ENCODE data around the gene CLSTN2.

Gene CLSTN2

DNA sequence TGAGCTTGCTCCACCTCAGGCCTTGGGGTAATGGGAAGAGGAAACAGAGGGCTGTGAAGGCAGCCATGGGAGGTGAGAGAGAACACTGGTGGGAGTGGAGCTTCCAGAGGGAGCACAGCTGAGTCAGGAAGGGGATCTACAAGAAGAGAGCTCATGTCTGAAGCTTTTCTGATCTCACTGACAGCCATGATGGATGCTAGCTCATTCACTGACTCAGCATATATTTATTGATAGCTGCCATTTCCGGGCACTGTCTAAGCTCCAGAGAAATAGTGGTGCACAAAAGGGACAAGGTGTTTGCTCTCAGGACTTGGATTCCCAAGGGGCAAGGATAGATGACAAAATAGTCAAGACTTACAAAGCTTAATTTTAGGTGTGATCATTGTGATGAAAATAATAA lies 218.8 kb downstream of the CLSTN2 start:
- no peak for DNase-seq

DNA sequence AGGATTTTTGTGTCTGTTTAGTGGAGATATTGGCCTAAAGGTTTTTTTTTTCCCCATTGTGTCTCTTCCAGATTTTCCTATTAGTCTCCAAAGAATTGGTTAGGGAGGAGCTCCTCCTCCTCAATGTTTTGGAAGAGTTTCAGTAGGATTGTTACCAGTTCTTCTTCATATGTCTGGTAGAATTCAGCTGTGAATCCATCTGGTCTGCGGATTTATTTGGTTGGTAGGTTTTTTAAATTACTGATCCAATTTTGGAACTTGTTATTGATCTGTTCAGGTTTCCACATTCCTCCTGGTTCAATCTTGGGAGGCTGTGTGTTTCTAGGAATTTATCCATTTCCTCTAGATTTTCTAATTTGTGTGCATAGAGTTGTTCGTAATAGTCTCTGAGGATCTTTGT lies 222.2 kb downstream of the CLSTN2 start:
- no peak for DNase-seq

DNA sequence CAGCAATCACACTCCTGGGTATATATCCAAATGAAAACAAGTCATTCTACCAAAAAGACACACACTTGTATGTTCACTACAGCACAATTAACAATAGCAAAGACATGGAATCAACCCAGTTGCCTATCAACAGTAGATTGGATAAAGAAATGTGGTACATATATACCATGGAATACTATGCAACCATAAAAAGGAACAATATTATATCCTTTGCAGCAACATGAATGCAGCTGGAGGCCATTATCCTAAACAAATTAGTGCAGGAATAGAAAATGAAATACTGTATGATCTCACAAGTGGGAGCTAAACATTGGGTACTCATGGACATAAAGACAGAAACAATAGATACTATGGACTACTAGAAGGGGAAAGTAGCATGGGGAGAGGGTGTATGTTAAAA lies 224.7 kb downstream of the CLSTN2 start:
- DNase-seq: no peak

DNA sequence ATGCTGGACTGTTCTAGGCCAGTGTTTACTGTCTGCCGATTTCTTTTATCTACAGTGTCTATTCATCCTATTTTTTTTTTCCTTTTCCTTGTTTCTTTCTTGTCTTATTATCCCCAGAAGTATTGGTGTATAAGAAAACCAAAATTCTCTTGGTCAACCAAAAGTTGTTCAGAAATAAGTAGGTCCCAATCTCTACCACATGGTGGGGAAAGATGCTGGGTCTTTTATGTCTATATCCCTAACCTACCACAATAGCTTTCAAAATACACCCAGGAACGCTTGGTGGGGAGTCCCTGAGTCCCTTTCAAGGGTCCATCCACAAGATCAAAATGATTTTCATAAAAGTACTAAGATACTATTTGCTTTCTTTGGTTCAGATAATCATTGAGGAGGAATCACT lies 225.6 kb downstream of the CLSTN2 start:
- no peak for DNase-seq

DNA sequence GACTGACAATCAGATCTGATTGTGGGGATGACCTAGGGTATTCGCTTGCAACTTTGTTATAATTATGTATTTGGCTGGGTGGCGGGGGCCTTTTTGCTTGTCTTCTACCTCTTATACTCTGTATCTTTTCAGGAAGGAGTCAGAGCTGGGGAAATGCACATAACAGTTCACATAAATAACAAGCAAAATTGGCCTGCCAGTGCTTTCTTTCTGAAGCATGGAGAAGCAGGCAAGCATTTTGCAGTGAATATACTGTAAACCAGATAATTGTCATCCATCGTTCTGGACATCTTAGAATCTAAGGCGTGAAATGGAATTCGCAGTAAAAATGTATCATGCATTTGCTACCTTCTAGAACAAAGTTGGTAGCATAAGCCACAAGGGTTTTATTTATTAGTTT lies 227.6 kb downstream of the CLSTN2 start:
- no peak for DNase-seq

DNA sequence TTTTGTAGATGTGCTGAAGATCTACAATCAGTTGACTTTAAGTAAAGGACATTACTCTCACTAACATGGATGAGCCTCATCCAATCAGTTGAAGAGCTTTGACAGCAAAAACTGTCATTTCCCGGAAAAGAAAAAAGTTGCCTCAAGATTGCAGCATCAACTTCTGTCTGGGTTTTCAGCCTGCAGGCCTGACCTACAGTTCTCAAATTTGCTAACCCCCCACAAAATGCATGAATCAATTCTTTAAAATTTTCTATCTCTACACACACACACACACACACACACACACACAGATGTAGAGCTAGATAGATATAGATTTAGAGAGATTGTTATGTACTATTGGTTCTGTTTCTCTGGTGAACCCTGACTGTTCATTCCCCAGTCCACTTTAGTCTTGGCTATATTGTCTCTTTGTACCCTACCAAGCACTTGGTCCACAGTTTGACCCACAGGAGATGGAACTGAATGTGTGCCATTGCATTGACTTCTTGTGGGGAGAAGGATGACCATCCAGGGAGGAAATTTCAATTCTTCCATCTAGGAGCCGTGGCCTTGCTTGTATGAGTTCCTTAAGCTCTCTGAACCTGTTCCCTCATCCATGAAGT lies 228.3 kb downstream of the CLSTN2 start:
- no peak for DNase-seq

DNA sequence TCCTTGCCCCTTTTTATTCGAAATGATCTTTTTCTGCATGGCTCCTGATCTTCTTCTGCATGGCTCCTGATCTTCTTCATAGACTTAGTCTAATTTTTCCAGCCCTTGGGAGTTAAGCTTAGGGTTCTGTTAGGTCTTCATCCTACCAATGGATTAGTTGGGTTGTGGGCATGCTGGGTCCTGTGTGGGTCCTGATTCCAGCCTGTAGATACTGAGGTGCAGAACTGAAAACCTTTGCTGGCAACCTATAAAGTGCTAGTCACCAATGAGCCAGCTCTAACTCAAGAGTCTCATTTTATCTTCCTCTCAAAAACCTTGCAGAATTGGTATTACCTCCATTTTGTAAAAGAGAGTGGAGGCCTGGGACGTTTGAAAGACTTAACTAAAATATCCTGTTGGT lies 229.2 kb downstream of the CLSTN2 start:
- DNase-seq: no peak

DNA sequence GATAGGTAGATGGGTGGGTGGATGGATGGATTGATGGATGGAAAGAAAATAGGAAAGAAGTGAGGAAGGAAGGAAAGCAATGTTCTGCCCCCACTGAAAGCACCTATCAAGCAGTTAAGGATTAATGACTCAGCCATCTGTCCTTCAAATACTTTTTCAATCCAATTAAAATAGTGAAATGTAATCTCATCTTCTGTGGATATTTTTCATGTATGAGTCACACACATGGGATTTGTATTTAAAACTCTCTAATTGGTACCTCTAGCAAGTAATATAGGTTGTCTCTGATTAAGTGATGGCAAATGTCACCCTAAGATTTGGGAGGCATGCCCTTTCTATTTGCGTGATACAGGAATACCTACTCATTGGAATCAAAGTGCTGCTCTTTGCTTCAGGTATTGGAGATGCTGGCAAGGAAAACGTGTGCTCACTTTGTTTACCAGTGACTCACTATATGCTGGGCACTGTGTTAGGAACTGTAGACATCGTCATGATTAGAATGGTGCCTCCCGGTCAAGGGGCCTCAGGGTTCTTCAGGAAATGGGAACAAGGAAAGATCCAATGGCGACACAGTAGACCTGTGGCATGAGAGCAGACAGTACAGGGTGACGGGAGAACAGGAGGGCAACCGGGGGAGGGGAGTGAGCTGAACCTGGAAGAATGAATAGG lies 230.1 kb downstream of the CLSTN2 start:
- no peak for DNase-seq

DNA sequence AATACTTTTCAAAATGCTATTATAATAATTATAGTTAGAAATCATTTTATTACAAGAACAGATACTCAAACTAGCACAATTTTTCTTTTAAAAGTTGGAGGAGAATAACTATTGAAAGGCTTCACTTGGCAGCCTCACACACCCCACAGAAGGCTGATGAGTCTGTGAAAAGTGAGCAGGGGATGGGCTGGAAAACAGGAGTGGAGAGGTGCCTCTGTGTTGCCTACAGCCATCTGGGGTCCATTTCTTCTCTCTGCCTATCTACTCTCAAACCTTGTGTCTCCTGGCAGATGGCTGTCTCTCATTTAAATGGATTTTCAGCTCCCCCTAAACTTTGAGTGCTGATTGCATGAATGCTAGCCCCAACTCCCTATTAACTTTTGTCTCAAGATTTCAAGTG lies 230.8 kb downstream of the CLSTN2 start:
- no peak for DNase-seq

DNA sequence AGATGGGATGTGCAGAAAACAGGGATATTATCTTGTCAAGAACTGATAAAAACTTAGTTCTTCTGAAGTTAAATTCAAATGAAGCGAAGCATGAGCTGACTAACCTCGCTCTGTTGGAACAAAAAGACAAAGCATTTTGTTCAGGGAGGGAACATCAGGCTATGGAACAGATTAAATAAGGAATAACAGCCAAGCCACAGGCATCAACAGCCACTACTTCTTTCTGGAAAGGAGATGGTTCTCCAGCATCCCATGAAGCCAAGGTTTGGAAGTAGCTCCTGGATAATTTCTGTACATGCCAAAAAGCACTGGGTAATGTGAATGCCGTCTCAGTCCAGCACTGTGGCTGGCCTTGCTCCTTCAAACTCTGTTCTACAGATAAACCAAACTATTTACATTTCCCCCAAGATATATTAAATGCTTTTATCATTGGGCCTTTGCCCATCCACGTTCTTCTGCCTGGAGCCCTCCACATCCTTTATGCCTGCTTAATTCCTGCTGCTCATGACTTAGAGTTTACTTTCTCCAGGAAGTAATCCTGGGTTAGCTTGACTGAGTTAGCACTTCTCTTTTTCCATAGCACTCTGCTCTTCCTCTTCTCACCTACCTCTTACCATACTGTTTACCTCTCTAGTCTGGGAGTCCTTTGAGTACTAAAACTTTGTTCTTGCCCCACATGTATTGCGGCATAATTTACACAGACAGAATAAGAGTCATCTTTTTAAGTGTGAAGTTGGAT lies 232.0 kb downstream of the CLSTN2 start:
- no peak for DNase-seq

DNA sequence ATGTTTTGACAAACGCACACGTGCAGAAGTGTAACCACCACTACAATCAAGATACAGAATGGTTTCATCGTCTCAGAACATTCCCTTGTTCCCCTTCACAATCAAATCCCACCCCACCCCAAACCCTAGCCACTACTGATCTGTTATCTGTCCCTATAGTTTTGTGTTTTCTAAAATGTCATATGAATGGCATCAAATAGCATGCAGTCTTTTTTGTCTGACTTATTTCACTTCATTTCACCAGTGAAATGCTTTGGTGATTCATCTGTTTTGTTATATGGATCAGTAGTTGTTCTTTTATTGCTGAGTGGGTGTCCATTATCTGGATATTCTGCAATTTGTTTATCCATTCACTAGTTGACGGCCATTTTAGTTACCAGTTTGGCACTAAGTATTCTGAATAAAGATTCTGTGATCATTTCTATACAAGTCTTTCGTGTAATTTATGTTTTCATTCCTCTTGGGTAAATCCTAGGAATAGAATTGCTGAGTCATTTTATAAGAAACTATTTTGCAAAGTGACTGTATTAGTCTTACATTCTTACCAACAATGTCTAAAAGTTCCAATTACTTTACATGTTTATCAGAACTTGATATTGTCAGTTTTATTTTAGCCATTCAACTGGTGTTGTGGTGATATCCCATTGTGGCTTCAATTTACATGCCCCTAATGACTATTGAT lies 232.8 kb downstream of the CLSTN2 start:
- no peak for DNase-seq

DNA sequence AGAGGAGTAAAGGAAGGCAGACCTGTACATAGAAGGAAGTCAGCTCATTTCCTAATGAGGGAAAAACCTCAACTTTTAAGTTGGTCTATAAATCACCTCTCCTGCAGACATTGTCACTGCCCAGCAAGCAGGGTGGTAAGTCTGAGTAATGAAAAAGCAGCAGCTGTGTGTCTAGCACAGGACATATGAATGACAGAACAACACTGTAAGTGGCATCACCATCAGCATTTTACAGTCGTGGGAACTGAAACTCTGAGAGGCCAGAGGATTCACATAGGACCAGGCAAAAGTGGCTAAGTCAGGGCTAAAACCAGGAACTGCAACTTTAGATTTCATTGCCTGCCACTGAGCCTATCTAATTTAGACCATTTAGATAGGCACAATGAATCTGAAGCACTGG lies 235.6 kb downstream of the CLSTN2 start:
- DNase-seq: no peak

DNA sequence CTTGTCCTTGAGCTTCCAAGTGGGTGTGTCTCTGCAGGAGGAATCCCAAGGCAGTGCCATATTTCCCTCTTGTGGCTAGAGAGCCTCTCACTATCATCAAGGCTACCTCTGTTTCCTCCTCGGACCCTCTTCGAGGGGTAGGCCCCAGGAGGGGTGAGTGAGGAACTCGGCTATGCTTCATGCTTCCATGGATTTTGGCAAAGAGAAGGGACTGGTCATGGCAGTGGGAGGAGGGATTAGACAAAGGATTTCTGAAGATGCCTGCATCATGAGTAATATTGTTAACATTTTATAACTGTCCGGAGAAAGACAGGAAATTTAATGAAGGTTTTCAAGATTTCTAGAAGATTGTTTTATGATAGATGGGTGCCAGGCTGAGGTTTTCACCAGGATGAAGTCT lies 241.5 kb downstream of the CLSTN2 start:
- no peak for DNase-seq

DNA sequence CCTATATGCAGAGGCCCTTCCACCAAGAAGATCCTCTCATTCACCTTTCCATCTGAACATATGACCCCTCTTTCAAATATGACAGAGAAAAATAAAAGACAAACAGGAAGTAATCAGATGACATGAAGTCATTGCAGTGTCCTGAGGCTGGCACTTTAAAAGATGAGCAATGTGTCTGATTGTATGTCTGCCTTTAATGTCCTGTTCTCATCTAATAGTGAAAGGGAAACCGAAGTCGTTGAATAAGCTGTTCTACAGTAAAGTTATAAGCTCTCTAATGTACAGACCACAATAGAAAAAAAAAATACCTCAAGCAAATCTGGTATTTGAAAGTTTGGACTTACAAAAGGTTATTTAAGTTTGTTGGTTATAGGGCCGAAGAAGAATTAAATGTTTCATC lies 243.0 kb downstream of the CLSTN2 start:
- no peak for DNase-seq

DNA sequence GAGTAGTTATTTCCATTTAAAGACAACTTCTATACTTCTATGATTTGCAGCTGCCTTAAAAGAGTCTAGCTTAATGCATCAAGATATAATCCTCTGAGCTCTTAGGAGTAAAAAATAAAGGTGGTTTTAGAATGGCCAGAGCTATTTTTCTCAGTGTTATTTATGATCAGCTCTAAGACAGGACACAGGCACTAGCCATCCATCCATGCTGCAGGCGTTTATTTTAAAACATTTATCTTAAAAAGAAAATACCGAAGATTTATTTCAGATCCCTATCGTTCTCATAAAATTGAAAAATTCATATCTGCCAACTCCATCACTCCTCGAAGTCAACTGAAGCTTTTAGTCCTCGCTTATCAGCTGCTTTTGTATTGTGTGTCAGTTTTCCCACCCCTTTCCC lies 243.5 kb downstream of the CLSTN2 start:
- no peak for DNase-seq

DNA sequence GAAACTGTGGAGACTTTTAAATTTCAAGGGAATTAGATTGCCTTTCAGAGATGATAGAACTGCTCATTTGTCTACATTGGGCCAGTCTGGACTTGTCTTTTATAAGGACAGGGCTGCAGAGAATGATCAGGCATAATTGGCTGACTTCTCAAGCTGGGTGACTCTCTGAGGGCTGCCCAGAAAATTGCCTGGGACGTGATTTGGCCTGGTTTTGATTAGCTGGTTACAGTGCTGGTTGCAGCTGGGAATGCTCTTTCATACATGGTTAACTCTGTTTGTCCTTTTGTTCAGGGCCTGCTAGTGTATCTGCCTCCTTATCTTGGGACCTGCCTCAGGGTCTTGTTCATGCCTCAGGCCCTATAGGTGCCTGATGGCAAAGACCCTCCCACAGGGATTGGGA lies 245.6 kb downstream of the CLSTN2 start:
- peak; percentile 78 for DNase-seq

DNA sequence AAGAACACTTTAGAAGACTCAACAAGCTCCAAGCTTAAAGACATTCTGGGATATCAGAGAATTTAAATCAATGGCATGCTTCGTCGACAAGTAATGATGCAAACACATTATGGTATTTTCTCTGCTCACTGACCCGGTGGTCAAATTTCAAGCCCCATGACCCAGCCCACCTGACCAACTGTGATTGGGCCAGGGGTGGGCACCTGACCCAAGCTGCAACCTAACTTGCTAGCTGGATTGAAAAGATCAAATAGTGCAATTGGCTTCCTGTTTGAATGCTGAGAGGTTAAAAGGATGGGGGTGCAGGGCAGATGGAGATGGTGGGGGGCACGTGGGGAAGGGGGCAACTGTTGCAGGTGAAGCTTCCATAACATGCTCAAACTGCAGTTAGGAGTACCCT lies 250.4 kb downstream of the CLSTN2 start:
- DNase-seq: no peak

DNA sequence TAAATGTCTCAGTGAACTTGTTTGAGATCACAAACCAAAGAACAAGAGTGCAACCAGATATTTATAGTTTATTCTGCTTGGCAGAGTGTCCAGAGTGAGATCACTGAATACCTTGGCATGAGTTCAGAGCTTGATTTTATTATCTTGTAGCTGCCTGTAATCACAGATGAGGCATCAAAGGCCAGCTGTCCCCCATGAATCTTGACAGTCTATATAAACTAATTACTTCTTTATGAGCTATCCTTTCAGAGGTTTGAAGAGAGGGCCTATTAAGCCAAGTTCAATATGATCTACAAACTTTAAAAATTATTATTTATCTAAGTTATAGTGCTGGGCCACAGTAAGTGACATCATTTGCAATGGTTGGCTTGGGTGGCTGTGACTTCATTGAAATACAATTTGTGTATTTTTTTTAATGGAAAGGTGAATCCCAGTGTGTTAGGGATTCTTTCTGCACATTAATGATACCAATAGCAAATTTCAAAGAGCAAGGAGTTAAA lies 251.5 kb downstream of the CLSTN2 start:
- peak; percentile 92 for DNase-seq

DNA sequence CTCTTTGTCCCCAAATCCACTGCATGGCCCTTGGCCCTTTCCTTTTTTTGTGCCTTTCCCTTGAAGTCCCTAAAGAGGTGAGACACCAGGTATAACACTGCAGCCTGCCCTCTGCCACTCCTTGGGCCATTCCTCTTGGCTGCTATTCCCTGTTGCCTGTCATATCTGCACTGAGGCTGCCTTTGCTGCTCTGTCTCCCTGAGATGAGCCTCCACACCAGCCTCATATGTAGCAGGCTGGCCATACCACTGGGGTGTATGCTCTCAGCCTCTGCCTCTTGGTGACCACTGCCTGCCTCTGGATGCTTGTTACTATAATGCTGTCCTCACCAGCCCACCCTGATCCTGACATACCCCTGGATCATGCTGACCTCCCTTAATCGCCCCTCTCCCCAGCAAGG lies 252.0 kb downstream of the CLSTN2 start:
- no peak for DNase-seq

DNA sequence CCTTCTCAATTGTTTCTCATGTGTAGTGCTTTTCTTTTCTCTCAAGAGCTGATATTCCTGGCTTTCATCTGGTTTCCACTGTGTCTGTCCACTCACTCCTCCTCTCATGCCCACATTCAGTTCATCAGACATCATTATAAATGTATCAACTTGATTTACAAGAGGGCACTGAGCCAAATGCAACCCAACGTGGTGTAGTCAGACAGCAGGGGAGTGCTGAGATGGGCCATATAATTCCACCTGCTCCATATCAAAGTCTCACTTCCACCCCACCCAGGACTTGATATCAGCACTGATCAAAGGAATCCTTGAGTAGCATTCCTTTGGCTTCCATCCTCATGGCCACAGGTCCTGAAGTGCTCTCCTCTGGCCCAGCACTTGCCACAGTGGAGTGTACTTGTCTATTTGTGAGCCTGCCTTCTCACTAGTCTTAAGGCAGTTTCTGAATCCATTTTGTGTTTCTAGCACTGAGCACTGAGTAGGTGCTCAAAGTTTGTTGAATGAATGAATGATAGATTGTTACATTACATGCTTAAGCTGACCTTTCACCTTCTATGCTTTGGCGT lies 252.8 kb downstream of the CLSTN2 start:
- no peak for DNase-seq

DNA sequence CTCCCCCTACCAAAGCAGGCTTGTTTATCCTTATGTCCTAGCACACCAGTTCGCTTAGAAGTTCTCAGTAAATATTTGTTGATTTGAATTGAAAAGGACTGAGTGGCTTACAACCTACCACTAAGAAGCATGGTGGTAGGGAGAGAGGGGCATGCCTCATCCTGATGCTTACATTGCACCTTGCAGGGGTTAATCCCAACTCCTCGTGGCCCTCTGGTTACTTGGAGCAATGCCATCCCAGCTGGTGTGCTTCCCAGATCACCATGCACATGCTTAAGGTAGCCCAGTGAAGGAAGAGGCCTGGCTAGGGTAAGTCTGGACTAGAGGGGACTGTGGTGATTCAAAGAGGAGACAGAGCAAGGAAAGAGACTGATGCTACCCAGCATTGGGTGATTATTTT lies 253.3 kb downstream of the CLSTN2 start:
- peak; percentile 35 for DNase-seq

DNA sequence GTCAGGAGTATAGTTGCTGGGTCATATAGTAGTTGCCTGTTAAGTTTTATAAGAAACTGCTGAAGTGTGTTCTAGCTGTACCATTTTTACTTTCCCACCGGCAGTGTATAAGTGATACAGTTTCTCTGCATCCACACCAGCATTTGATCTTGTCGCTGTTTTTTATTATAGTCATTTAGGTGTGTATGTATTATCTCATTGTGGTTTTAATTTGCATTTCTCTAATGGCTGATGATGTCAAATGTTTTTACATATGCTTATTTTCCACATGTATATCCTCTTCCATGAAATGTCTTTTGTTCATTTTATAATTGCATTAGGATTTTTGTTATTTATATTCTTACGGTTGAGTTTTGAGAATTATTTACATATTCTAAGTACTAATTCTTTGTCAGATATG lies 254.3 kb downstream of the CLSTN2 start:
- DNase-seq: no peak

DNA sequence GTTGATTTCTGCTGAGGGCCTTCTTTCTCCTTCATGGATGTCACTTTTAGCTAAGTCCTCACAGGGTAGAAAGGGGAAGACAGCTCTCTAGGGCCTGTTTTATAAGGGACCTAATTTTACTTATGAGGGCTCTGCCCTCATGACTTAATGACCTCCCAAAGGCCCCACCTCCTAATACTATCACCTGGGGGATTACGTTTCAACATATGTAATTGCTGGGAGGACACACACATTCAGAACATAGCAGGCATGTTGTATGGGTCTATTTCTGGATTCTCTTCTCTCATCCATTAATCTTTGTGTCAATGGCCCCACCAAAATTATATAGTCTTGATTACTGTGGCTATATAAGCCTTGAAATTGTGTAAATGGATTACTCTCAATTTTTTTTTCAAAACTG lies 255.0 kb downstream of the CLSTN2 start:
- DNase-seq: no peak

Data from COR-L47 (cell line).